ENCODE results near the gene FKBP15. TPM values are rescaled to one million over a fixed set of nuclear protein-coding genes. Genes with fewer than 3 reads are reported as not detected.

Gene FKBP15
- total RNA-seq, 4 donors from 2014 or later: 13.3 to 17.5 (median 14.5) TPM

DNA sequence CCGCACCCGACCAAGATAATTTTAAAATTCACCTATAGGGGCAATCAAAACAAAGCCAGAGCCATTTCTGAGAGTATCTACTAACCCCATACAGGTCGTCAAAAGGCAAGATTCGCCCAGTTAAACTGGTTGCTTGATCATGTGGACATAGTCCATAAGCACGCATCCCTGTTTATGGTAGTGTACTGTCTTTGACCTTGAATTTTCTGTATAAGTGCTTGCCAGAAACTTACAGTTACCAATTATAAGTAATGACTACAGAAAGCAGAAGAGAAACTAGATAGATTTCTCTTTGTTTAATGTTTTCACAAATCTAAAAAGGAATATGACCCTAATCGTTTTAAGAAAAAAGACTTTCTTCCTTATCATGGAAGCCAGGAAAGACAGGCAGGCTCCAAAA, 25.9 kb upstream of the FKBP15 start:
- Histone ChIP-seq H3K27me3 (no peaks in the 10 kb centered on the region), H3K36me3 (no peaks in the 10 kb centered on the region), H3K4me3 (no peak overlapping the region), H3K4me1 (no peaks in the 10 kb centered on the region), H3K9me3 (no peaks in the 10 kb centered on the region), H3K27ac (no peak overlapping the region)
- in situ Hi-C loops (cut with MboI; ENCODE audit: low sequenced_read_pairs in 4 of 4): no loop called here
- intact Hi-C loops (cut with DNase I; ENCODE audit: low total_unique reads): no loop called here
- TF ChIP-seq CTCF (IDR thresholded peaks at IDR 0.05 in 4 of 5, conservative IDR thresholded peaks at IDR 0.05 in 1 of 5) (no peak), POLR2A (IDR thresholded peaks at IDR 0.05) (no peak)
- no peak for ATAC-seq
- no peak for DNase-seq

DNA sequence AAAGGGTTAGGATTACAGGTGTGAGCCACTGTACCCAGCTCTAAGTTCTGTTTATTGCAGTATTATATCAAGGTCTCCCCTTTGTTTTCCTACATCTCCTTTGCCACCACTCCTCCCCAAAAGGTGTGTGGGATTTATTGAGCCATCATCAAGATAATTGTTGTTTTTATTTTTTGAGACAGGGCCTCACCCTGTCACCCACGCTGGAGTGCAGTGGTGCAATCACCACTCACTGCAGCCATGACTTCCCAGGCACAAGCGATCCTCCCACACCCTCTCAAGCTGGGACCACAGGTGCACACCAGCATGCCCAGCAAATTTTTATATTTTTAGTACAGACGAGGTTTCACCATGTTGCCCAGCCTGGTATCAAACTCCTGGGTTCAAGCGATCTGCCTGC, 24.8 kb upstream of the FKBP15 start:
- Histone ChIP-seq H3K27me3 (no peaks in the 10 kb centered on the region), H3K27ac (no peak overlapping the region), H3K4me1 (no peaks in the 10 kb centered on the region), H3K9me3 (no peaks in the 10 kb centered on the region), H3K36me3 (no peaks in the 10 kb centered on the region), H3K4me3 (no peak overlapping the region)
- intact Hi-C loops (cut with DNase I; ENCODE audit: low total_unique reads): no loop called here
- no peak for TF ChIP-seq CTCF (IDR thresholded peaks at IDR 0.05 in 4 of 5, conservative IDR thresholded peaks at IDR 0.05 in 1 of 5)
- no peak for ATAC-seq
- in situ Hi-C loops (cut with MboI; ENCODE audit: low sequenced_read_pairs in 4 of 4): no loop called here
- no peak for DNase-seq

DNA sequence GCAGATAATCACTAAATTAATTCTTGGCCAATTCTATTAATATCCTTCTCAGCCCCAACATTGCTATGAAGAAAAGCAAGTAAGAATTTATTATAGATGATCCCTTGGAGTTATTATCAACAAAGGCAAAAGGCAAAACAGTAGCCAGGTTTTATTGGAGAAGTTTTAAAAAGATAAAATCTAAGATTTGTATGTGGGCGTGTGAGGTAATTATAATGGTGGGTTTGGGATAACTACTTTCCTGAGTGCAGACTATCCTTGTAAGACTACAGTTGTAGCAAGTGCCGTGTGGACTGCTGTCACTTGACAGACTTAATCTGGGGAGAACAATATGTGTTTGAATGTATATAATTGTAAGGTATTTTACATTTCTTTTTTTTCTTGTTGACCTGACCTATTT, 23.5 kb upstream of the FKBP15 start:
- Histone ChIP-seq H3K9me3 (no peaks in the 10 kb centered on the region), H3K4me1 (no peaks in the 10 kb centered on the region), H3K36me3 (no peaks in the 10 kb centered on the region), H3K4me3 (no peak overlapping the region), H3K27me3 (no peaks in the 10 kb centered on the region), H3K27ac (no peak overlapping the region)
- TF ChIP-seq CTCF (IDR thresholded peaks at IDR 0.05 in 4 of 5, conservative IDR thresholded peaks at IDR 0.05 in 1 of 5) (no peak), POLR2A (IDR thresholded peaks at IDR 0.05) (no peak)
- intact Hi-C loops (cut with DNase I; ENCODE audit: low total_unique reads): no loop called here
- DNase-seq (no peak), ATAC-seq (no peak)
- in situ Hi-C loops (cut with MboI; ENCODE audit: low sequenced_read_pairs in 4 of 4): no loop called here

DNA sequence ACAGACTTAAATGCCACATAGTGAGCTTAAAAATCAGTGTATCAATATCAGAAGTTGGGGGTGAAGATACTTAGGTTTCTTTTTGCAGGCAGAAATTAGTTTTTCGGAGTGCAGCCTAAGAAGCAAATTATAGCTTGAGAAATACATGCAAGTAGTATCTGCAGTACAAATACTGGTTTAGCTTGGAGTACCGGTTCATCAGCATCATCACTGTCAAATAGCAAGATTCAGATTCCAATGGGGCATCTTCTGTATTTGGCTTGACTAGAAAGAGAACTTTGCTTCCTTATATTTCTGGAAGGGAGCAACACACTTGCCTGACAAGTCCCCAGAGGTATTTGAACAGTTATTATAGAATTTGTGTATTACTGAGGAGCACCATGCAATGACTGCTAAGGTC, 20.1 kb upstream of the FKBP15 start:
- Histone ChIP-seq H3K4me3 (no peak overlapping the region), H3K27ac (no peak overlapping the region), H3K27me3 (no peaks in the 10 kb centered on the region), H3K36me3 (no peaks in the 10 kb centered on the region), H3K4me1 (peaks cover 0 to 10% of the 10 kb centered on the region in 2 donors), H3K9me3 (no peaks in the 10 kb centered on the region)
- DNase-seq (no peak), ATAC-seq (no peak)
- no peak for TF ChIP-seq CTCF (IDR thresholded peaks at IDR 0.05 in 4 of 5, conservative IDR thresholded peaks at IDR 0.05 in 1 of 5)
- no peak for TF ChIP-seq POLR2A (IDR thresholded peaks at IDR 0.05)
- intact Hi-C loops (cut with DNase I; ENCODE audit: low total_unique reads): no loop called here
- in situ Hi-C loops (cut with MboI; ENCODE audit: low sequenced_read_pairs in 4 of 4): no loop called here

DNA sequence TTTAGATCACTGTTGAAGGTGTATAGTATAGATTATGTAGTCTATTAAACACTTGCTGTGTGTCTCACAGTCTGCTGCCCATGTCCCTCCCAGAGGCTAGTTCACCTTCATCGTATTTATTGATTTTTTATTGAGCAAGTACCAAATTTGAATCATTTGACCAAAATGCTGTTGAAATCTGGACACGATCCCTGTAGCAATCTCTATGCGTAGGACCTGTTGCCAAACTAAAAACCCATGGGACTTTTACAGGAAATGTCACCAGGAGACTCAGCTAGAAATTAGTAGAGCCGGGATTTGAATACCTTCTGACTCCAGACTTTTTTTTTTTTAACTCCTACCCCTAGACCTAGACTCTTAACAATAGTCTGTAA, 17.8 kb upstream of the FKBP15 start:
- H3K4me1 ChIP-seq: peaks cover 0 to 12% of the 10 kb centered on the region in 2 donors
- no peaks in the 10 kb centered on the region for H3K36me3 ChIP-seq
- intact Hi-C loops (cut with DNase I; ENCODE audit: low total_unique reads): no loop called here
- TF ChIP-seq POLR2A (IDR thresholded peaks at IDR 0.05) (no peak), CTCF (IDR thresholded peaks at IDR 0.05 in 4 of 5, conservative IDR thresholded peaks at IDR 0.05 in 1 of 5) (no peak)
- H3K4me3 ChIP-seq: no peak overlapping the region
- no peak for ATAC-seq
- no peak for DNase-seq
- no peaks in the 10 kb centered on the region for H3K9me3 ChIP-seq
- H3K27me3 ChIP-seq: no peaks in the 10 kb centered on the region
- in situ Hi-C loops (cut with MboI; ENCODE audit: low sequenced_read_pairs in 4 of 4): no loop called here
- no peak overlapping the region for H3K27ac ChIP-seq
